Mesodermal cell (in vitro differentiated cells): ENCODE measurements around the gene EYA2.

Experiments
- H3K27ac ChIP-seq: 2 replicates; pipeline ENCODE4 v1.7.0; 2013; ENCODE audit warnings: mild to moderate bottlenecking, low read depth, low read length, moderate library complexity; ENCODE audit not compliant: severe bottlenecking
- H3K36me3 ChIP-seq: 2 replicates; pipeline ENCODE4 v1.7.1; 2013; ENCODE audit warnings: mild to moderate bottlenecking, low read length, moderate library complexity; ENCODE audit not compliant: control insufficient read depth, insufficient read depth
- H3K4me1 ChIP-seq: one replicate; pipeline ENCODE4 v1.7.1; 2013; ENCODE audit warnings: mild to moderate bottlenecking, low read length; ENCODE audit not compliant: insufficient read depth, control insufficient read depth, poor library complexity, severe bottlenecking
- H3K4me3 ChIP-seq: 2 replicates; pipeline ENCODE4 v1.7.0; 2013; ENCODE audit warnings: low read length, control low read depth, mild to moderate bottlenecking; ENCODE audit not compliant: insufficient read depth, poor library complexity, severe bottlenecking; ENCODE audit errors: extremely low read depth
- H3K9me3 ChIP-seq: 2 replicates; pipeline ENCODE4 v1.7.1; 2013; ENCODE audit warnings: mild to moderate bottlenecking, low read length, moderate library complexity; ENCODE audit not compliant: control insufficient read depth
- WGBS, 2 experiments: methylation state at CpG; one replicate each; pipeline ENCODE4 v1.1.5; 2013; ENCODE audit warnings: missing lambda C conversion rate in 2 of 2; ENCODE audit not compliant: insufficient coverage in 2 of 2; 5-methylcytosine and 5-hydroxymethylcytosine counted together

The EYA2 gene

DNA sequence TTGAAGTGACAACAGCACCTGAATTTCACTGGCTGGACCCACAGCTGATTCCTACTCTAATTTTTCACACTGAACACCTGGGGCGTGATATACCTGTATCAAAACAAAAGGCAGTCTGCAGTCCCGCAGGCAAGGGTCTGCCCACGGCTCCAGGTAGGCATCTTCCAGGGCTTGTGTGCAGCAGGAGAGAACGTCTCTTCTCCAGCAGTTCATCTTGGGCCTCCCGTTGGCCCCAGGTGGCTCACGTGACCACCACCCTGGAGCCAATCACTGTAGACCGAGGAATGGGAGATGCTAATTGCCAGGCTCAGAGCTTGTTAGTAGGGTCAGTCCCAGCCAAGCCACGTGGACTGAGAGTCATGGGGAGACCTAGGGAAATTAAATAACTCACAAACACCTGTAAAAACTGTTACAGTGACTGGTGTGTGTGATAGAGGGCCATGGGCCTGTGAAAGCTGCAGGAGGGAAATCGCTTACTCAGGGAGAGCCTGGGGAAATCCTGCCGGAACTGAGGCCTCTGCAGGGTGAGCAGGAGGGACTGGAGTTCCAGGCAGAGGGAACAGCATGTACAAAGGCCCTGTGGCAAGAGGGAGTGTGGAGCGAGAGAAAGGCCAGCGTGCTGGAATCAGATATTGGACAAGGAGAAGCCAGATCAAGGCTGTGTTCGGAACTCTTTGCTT lies 83.4 kb downstream of the EYA2 start:
- Histone ChIP-seq H3K4me3 (no peak overlapping the region), H3K4me1 (no peaks in the 10 kb centered on the region), H3K36me3 (no peaks in the 10 kb centered on the region), H3K9me3 (no peaks in the 10 kb centered on the region), H3K27ac (no peak overlapping the region)
- WGBS, 2 experiments, result 85 to 94% methylated on average over 12 of the region's 13 CpGs

DNA sequence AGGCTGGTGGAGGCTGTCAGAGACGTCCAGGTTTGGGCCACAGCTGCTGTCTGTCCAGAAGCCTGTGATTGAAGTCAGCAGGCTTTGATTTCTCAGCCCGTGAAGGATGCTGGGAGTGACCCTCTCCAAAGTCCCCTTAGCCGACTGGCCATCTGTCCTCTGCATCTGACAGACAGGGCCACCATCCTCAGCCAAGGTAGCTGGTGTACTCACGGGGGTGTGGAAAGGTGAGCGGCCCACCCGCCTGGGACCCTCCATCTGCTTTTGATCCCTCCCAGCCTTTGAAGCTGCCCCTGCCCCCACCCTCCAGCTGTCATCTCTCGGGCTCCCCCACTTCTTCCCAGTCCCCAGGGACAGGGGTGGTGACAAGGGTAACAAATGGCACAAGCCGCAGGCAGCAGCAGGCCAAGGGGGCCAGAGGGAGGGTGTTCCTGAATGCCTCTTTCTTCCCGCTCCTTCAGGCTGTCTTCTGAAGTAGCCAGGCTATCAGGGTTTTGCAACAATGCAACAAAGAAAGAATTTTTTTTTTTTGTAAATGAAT lies 84.4 kb downstream of the EYA2 start:
- WGBS, 2 experiments, result 68 to 82% methylated on average over 3 to 4 of the region's 9 CpGs
- H3K27ac ChIP-seq, result no peak overlapping the region

DNA sequence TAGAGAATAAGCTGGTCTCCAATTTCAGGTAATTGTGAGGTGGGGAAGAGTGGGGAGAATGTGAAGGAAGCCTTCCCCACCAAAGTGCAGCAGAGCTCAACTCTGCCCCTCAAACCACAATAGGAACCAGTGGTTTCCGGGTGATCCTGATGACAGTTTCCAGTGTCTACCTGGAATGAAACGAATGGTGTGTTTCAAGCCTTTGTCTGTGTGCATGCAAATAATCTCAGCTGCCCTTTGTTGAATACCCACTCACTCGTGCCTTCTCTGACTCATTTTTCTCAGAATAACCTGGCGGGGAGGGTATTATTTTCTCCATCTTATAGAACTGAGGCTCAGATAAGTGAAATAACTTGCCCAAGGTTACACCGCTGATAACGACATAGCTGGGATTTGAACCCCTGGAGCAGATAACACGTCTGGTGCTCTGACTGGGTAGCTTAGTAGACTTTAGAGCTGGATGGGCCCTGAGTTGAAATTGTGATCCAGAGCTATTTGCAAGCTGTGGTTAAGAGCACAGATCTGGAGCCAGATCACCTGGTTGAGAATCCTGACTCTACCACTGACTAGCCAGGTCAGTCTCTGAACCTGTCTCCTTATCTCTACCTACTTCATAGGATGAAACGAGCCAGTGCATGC lies 85.1 kb downstream of the EYA2 start:
- peak overlapping the region; percentile 39 for H3K27ac ChIP-seq
- H3K4me1 ChIP-seq, result no peaks in the 10 kb centered on the region
- WGBS, 2 experiments, result 75 to 100% methylated on average over 3 to 7 of the region's 8 CpGs
- no peak overlapping the region for H3K4me3 ChIP-seq
- H3K9me3 ChIP-seq, result no peaks in the 10 kb centered on the region
- no peaks in the 10 kb centered on the region for H3K36me3 ChIP-seq

More for the DNA sequence above, 84.4 kb downstream of the EYA2 start:
- Histone ChIP-seq H3K4me1 (no peaks in the 10 kb centered on the region), H3K4me3 (no peak overlapping the region), H3K9me3 (no peaks in the 10 kb centered on the region), H3K36me3 (no peaks in the 10 kb centered on the region)

DNA sequence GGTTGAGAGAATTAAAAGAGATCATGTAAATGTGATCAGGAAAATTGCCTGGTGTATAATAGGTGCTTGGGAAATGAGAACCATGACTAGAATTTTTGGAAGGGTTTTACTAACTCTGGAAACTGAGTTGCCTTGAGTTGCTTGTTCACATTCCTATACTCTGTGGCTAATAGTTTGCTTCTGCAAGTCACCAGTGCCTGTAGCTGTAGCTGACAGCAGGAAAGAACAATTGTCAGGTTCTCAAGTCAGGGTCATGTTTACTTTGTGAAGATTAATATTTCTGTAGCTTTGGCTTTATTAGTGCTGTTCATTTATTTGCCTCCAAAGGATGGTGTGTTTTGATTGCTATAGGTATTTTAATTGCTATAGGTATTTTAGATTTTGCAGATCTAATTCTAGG lies 86.5 kb downstream of the EYA2 start:
- Histone ChIP-seq H3K4me1 (no peaks in the 10 kb centered on the region), H3K36me3 (no peaks in the 10 kb centered on the region), H3K4me3 (no peak overlapping the region), H3K27ac (no peak overlapping the region), H3K9me3 (no peaks in the 10 kb centered on the region)

DNA sequence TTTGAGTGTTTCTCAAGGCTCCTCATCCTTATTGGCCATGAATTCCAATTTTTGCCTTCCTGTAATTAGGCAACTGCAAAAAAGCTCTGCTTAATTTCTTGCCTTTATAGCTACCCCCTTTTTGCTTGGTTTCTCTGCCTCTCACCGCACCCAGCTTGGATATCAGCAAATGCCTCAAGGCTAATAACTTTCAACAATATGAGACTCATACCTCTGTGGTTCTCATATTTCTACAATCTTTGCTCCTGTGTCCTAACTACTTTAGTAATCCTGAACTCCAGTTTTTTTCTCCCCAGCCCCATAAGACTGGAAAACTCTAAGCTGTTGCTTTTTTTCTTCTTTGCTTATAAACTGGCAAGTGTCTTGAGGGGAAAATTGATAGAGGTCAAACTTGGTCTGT lies 88.8 kb downstream of the EYA2 start:
- H3K27ac ChIP-seq, result no peak overlapping the region
- 86 to 100% methylated on average over 1 of the region's 1 CpG for WGBS, 2 experiments

DNA sequence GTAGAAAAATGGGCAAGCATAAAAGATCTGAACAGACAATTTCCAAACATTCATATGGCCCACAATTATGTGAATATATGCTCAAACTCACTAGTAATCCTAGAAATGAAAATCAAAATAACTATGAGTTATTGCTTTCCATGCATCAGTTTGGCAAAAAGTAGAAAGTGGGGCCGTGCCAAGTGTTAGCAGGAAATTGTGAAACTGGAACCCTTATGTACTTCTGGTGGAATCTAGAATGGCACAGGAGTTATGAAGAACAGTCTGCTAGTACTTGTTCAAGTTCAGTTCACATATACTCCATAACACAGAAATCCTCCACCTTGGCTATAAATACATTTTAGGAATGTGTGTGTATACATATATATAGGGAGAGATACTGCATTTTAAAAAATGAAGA lies 89.8 kb downstream of the EYA2 start:
- H3K4me1 ChIP-seq, result no peaks in the 10 kb centered on the region
- no peak overlapping the region for H3K4me3 ChIP-seq
- H3K27ac ChIP-seq, result no peak overlapping the region
- no peaks in the 10 kb centered on the region for H3K36me3 ChIP-seq
- no peaks in the 10 kb centered on the region for H3K9me3 ChIP-seq
- WGBS, 2 experiments, result 100% methylated on average over 1 of the region's 1 CpG; no CpG with 5 or more reads in 1 of the 2 experiments

More for the DNA sequence above, 88.8 kb downstream of the EYA2 start:
- Histone ChIP-seq H3K4me1 (no peaks in the 10 kb centered on the region), H3K4me3 (no peak overlapping the region), H3K9me3 (no peaks in the 10 kb centered on the region), H3K36me3 (no peaks in the 10 kb centered on the region)

DNA sequence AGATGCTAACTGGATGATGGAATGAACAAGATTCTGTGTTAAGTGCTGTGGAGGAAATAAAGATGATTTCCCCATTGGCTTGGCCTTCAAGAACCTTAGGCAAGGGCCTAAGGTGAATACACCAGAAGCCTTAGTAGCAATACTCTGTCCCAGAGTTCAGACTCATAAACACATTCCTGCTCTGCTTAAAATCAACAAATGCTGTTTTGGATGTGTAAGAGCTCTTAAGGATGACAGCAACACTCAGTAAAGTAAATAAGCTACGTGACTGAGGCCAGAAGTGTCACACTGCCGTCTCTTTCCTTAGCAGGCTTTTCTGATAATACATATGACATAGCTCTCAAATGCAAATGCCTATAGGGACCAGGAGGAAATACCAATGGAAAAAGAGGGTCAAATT lies 90.6 kb downstream of the EYA2 start:
- Histone ChIP-seq H3K27ac (no peak overlapping the region), H3K4me3 (no peak overlapping the region), H3K36me3 (no peaks in the 10 kb centered on the region), H3K9me3 (no peaks in the 10 kb centered on the region), H3K4me1 (no peaks in the 10 kb centered on the region)
- 80% methylated on average over 1 of the region's 2 CpGs; no CpG with 5 or more reads in 1 of the 2 experiments for WGBS, 2 experiments

DNA sequence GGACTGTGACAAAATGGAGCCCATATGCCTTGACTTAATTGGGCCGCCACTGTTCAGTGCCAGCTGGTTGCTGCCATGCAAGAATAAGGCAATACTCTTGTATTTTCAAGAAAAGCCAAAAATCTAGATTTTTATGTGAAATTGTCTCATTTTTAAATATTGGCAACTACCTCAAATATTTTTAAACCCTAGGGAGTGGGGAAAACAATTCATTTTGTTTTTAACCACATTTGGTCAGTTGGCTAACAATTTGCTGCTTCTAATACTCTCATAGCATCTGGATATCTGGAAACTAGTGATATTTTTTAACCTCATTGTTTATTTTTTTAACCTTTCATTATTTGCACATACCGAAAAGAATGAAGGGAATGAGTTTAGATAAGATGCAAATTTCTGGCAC lies 91.0 kb downstream of the EYA2 start:
- Histone ChIP-seq H3K36me3 (no peaks in the 10 kb centered on the region), H3K9me3 (no peaks in the 10 kb centered on the region), H3K4me1 (no peaks in the 10 kb centered on the region), H3K4me3 (no peak overlapping the region), H3K27ac (no peak overlapping the region)
- 100% methylated on average over 1 of the region's 2 CpGs; no CpG with 5 or more reads in 1 of the 2 experiments for WGBS, 2 experiments

DNA sequence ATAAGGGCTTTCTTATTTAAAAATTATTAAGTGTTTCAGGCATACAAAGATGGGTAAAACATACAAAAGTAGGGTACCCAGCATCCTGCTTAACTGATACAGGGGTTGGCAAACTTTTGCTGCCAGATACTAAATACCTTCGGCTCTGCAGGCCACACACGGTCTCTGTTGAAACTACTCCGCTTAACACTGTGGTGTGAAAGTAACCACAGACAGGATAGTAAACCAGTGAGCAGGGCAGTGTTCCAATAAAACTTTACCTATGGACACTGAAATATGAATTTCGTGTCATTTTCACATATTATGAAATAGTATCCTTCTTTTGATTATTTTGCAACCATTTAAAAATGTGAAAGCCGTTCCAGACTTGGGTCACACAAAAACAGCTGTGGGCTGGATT lies 92.4 kb downstream of the EYA2 start:
- no peaks in the 10 kb centered on the region for H3K9me3 ChIP-seq
- no peak overlapping the region for H3K4me3 ChIP-seq
- no peak overlapping the region for H3K27ac ChIP-seq
- H3K36me3 ChIP-seq, result no peaks in the 10 kb centered on the region
- 76 to 88% methylated on average over 1 to 2 of the region's 5 CpGs for WGBS, 2 experiments
- no peaks in the 10 kb centered on the region for H3K4me1 ChIP-seq

DNA sequence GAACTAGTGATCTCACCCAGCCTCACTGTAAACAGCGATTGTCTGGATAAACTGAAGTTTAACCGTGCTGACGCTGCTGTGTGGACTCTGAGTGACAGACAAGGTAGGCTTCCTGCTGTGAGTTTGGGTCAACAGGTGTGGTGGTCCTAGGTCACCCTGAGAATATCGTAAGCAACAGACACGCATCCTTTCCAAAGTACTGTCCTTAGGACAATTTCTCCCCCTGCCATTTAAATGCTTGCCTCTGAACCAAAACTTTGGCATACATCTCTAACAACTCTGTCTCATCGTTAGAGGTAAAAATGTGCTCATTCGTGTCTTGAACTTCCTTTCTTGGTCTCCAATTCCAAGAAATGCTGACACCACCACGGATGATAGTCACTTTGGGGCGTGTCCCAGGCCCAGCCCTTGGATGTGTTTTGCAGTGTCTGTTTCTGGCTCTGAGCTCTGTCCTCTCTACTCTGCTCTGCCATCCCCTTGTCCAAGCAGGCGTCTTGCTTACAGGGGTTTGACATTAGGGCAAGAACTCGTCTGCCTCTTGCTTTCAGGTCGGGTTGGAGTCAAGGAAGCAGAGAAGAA lies 95.5 kb downstream of the EYA2 start:
- H3K4me1 ChIP-seq, result no peaks in the 10 kb centered on the region
- H3K9me3 ChIP-seq, result no peaks in the 10 kb centered on the region
- 62 to 79% methylated on average over 10 to 12 of the region's 12 CpGs for WGBS, 2 experiments
- H3K36me3 ChIP-seq, result no peaks in the 10 kb centered on the region
- H3K27ac ChIP-seq, result no peak overlapping the region
- no peak overlapping the region for H3K4me3 ChIP-seq
